Right lobe of liver (tissue), 4 donors: ENCODE results near the gene ZNF552.
"Not testable (repeated sequence)": the region's sequence is repeated elsewhere in the genome, so short reads cannot be mapped to it uniquely, and the experiment has no call there.

Experiments used
- POLR2A ChIP-seq: fragments of 450-650 bp; IDR thresholded peaks from one replicate; pipeline ENCODE4 v1.6.1; 2017; ENCODE audit warnings: antibody characterized with exemption, mild to moderate bottlenecking
- TF ChIP-seq, protein P1 (sequence below), 4 donors: fragments of 200-600 bp in 3 of 4; fragments of 450-650 bp in 1 of 4; IDR thresholded peaks; one replicate each; pipeline versions ENCODE4 v1.5.1 to v1.8.0; 2016 to 2022; ENCODE audit warnings: antibody characterized with exemption in 4 of 4, mild to moderate bottlenecking in 2 of 4
- donor health status: DM: no; HTN: no; CAD: no.
- donor health status: DM: no; HTN: no; CAD: no.
- donor health status: DM: no; HTN: yes; CAD: no.

DNA sequence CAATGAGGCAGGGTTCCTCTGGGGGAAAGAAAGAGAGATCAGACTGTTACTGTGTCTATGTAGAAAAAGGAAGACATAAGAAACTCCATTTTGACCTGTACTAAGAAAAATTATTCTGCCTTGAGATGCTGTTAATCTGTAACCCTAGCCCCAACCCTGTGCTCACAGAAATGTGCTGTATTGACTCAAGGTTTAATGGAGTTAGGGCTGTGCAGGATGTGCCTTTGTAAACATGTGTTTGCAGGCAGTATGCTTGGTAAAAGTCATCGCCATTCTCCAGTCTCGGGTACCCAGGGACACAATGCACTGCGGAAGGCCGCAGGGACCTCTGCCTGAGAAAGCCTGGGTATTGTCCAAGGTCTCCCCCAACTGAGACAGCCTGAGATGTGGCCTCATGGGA is 8.9 kb upstream of the ZNF552 start:
- TF ChIP-seq, protein P1, sequence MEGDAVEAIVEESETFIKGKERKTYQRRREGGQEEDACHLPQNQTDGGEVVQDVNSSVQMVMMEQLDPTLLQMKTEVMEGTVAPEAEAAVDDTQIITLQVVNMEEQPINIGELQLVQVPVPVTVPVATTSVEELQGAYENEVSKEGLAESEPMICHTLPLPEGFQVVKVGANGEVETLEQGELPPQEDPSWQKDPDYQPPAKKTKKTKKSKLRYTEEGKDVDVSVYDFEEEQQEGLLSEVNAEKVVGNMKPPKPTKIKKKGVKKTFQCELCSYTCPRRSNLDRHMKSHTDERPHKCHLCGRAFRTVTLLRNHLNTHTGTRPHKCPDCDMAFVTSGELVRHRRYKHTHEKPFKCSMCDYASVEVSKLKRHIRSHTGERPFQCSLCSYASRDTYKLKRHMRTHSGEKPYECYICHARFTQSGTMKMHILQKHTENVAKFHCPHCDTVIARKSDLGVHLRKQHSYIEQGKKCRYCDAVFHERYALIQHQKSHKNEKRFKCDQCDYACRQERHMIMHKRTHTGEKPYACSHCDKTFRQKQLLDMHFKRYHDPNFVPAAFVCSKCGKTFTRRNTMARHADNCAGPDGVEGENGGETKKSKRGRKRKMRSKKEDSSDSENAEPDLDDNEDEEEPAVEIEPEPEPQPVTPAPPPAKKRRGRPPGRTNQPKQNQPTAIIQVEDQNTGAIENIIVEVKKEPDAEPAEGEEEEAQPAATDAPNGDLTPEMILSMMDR (IDR thresholded peaks at IDR 0.05) = not testable (repeated sequence)
- TF ChIP-seq POLR2A = not testable (repeated sequence)
